Sciatic nerve (tissue), 2 donors: Measurements from ENCODE around the gene SYT2. TPM values are rescaled to one million over a fixed set of nuclear protein-coding genes. Genes with fewer than 3 reads are reported as not detected.
"Not testable (repeated sequence)": the region's sequence is repeated elsewhere in the genome, so short reads cannot be mapped to it uniquely, and the experiment has no call there.

ENCODE experiments used
- ATAC-seq: fragments of 200-7000 bp; cut with Tn5 transposase; one replicate; pipeline ENCODE4 v1.9.1; 2020; ENCODE audit warnings: mild to moderate bottlenecking, moderate library complexity
- DNase-seq: peaks from one replicate; pipeline ENCODE4 v3.0.0-alpha.2; 2020; ENCODE audit warnings: low spot score
- intact Hi-C: fragments of 100-400 bp; cut with DNase I; formaldehyde crosslinking; loops from one replicate; pipeline ENCODE4 v1.14.2; 2022
- total RNA-seq: library from RNA; stranded (reverse); fragmentation: NEBNext Ultra II Directional; extraction: Animal tissue kit (Norgen Biotek cat#: 25700); gene quantifications from one replicate; pipeline ENCODE4 v1.2.1, GENCODE V29; 2021
- donor health status: DM: no; HTN: no; CAD: no.
- donor health status: DM: no; HTN: no; CAD: no.

SYT2 gene
- total RNA-seq, 1 donor from 2014 or later: not detected

DNA sequence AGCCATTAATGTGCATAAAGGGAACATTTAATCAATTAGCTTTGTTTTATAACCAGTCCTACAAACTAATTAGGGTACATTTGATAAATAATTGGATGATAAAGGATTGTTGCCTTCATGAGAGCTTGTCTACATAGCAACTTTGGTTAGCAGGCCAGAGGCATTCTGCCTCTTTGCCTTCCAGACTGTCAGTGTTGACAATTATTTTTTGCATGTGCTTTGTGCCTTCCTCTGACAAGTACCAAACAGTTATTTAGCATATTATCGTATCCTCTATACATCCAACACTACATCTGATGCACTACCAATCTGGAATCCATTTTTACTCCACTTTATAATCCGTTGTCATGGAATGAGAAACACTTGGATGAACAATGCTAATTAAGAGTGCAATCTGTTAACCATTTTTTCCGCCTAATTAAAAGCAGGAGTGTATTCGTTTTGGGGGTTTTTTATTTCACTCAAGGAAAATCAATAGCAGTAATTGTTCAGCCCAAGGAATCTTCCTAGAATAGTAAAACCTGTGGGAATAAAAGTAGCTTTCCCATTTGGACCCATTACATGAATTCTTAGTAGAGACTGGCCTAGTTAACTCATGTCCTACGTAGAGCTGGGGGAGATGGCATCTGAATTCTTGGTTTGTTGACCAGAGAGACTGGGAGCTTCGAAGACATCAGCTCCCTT, 165.3 kb downstream of the SYT2 start:
- DNase-seq, intact Hi-C loops, ATAC-seq: not testable (repeated sequence)

DNA sequence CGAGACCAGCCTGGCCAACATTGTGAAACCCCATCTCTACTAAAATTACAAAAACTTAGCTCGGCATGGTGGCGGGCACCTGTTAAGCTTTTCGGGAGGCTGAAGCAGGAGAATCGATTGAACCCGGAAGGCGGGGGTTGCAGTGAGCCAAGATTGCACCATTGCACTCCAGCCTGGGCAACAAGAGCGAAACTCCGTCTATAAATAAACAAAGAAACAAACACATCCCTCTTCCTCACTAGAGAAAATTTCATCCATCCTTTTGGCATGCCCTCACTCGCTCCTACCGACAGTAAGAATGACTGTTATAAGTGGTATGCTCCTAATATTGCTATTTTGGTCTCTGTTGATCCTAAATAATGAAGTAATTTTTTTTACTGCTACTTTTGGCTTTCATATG, 166.7 kb downstream of the SYT2 start:
- DNase-seq (peak; percentile 56), ATAC-seq (peak; percentile 19)
- intact Hi-C loops: not testable (repeated sequence)

DNA sequence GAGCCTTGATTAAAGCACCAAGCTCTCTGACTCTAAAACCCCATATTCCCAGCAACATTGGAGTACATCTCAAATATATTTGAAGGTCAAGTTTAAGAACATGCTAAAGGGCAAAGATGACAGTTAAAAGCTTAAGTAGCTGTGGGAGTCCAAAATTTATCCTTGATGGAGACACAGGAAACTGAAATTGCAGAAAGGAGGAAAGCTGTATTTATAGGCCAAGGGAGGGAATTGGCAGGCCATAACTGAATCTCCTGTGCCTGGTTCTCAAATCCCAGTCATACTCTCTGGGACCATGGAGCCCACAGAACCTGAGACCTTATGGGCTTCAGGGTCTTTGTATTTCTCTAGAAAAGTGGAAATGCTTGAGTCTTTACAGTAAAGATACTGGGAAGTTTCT, 167.8 kb downstream of the SYT2 start:
- ATAC-seq, intact Hi-C loops, DNase-seq: not testable (repeated sequence)

DNA sequence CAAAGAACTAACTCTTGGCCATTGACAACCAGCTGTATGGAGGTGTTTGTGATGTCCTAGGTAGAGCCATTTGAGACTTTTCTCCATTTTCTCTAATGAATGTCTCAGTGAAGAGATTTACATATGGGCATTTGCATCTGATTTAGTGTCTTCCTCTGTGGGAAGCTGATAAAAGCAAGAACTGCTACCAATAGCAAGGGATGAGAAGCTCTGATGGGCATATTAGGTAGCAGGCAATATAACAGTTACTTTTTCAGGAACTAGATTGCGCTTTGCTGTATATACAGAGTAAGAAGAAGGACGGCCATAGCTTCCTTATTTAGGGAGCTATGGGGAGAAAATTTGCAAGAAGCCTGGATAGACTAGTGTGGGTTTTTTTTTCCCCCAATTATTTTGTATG, 169.4 kb downstream of the SYT2 start:
- ATAC-seq, intact Hi-C loops, DNase-seq: not testable (repeated sequence)

Other genes starting within 250 kb of the SYT2 start
- gene KDM5B, start 98.0 kb upstream of the SYT2 start, total RNA-seq: 67.9 TPM
- 1.2 TPM for gene PCAT6, start 100.5 kb upstream of the SYT2 start, total RNA-seq
- 5.3 TPM for gene RABIF, start 178.7 kb upstream of the SYT2 start, total RNA-seq
- 22.7 TPM for gene KLHL12, start 216.8 kb upstream of the SYT2 start, total RNA-seq
- gene ADIPOR1, start 247.9 kb upstream of the SYT2 start, total RNA-seq: 83.8 TPM